HUES64 (cell line): Measurements from ENCODE around the gene MAN1A1.

Source experiments
- H3K27ac ChIP-seq: 2 replicates; pipeline ENCODE4 v1.7.0; 2013; ENCODE audit warnings: low read depth, low read length, inconsistent platforms
- H3K27me3 ChIP-seq: 2 replicates; pipeline ENCODE4 v1.6.1; 2013; ENCODE audit warnings: mild to moderate bottlenecking, low read length; ENCODE audit not compliant: insufficient read depth
- H3K36me3 ChIP-seq: 2 replicates; pipeline ENCODE4 v1.6.1; 2013; ENCODE audit warnings: mild to moderate bottlenecking, low read length; ENCODE audit not compliant: insufficient read depth
- H3K4me1 ChIP-seq: 2 replicates; pipeline ENCODE4 v1.6.1; 2013; ENCODE audit warnings: mild to moderate bottlenecking, low read length, moderate library complexity; ENCODE audit not compliant: insufficient read depth
- H3K4me3 ChIP-seq: 2 replicates; pipeline ENCODE4 v1.5.1; 2013; ENCODE audit warnings: mild to moderate bottlenecking, low read length, moderate library complexity
- H3K9ac ChIP-seq: 2 replicates; pipeline ENCODE4 v1.6.1; 2013; ENCODE audit warnings: mild to moderate bottlenecking, low read depth, low read length
- H3K9me3 ChIP-seq: 2 replicates; pipeline ENCODE4 v1.6.1; 2013; ENCODE audit warnings: low read depth, low read length; ENCODE audit not compliant: insufficient read depth
- WGBS: fragments of 150-250, 120-280 bp; methylation state at CpG from one replicate; pipeline ENCODE4 v1.1.7; 2013; ENCODE audit warnings: missing lambda C conversion rate; 5-methylcytosine and 5-hydroxymethylcytosine counted together

MAN1A1 gene

DNA sequence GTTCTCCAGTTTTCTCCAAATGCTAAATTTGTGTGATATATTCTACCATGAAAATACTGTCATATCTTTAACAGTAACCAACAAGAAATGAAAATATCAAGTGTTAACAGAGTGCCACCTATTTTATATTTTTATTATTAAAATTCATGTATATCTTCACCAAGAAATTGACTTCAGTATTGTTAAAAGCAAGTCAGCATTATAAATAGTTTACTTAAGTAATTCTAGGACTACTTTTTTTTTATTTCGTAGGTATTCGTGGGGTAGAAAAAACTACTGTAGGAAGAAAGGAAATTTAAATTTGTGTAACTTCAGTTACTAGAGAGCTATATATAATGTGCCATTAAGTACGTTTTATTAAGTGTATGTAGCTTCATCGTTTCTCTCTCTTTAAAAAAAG lies 6.3 kb upstream of the MAN1A1 start:
- H3K9me3 ChIP-seq: no peaks in the 10 kb centered on the region
- H3K4me3 ChIP-seq: no peak overlapping the region
- H3K36me3 ChIP-seq: no peaks in the 10 kb centered on the region
- no peak overlapping the region for H3K27ac ChIP-seq
- H3K9ac ChIP-seq: no peak overlapping the region
- 86% methylated on average over 4 of the region's 4 CpGs for WGBS
- peaks cover 12% of the 10 kb centered on the region for H3K27me3 ChIP-seq
- H3K4me1 ChIP-seq: peaks cover 7% of the 10 kb centered on the region

- no peak overlapping the region for H3K4me3 ChIP-seq
- H3K4me1 ChIP-seq: peaks cover 11% of the 10 kb centered on the region
- H3K27me3 ChIP-seq: peaks cover 19% of the 10 kb centered on the region
- H3K9ac ChIP-seq: no peak overlapping the region
- H3K36me3 ChIP-seq: no peaks in the 10 kb centered on the region
- no peaks in the 10 kb centered on the region for H3K9me3 ChIP-seq
- H3K27ac ChIP-seq: no peak overlapping the region
- WGBS: 93% methylated on average over 1 of the region's 2 CpGs
Measured at GRCh38 chr6:119355157-119355556, 5.6 kb upstream of the MAN1A1 start.

DNA sequence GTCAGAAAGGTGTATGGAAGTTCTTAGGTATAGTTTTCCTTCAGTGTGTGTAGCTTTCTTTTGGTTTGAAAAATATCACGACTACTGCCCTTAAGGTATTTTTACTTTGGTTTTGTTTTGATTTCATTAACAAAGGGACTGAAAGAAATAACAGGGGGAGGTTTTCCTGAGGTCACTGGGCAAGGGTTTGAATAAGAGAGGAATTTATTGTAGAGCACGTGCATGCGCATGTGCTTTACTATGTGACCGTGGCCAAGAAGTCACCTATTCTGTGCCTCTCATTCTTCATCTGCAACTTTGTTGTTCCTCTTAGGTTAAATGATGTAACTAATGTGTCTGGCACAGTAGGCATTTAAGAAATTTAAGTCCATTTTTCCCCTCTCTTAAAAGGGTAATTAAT lies 4.1 kb upstream of the MAN1A1 start:
- H3K27ac ChIP-seq: no peak overlapping the region
- H3K9ac ChIP-seq: no peak overlapping the region
- WGBS: 66% methylated on average over 4 of the region's 4 CpGs
- peaks cover 11% of the 10 kb centered on the region for H3K4me1 ChIP-seq
- no peak overlapping the region for H3K4me3 ChIP-seq
- H3K9me3 ChIP-seq: no peaks in the 10 kb centered on the region
- peaks cover 29% of the 10 kb centered on the region for H3K27me3 ChIP-seq
- no peaks in the 10 kb centered on the region for H3K36me3 ChIP-seq

DNA sequence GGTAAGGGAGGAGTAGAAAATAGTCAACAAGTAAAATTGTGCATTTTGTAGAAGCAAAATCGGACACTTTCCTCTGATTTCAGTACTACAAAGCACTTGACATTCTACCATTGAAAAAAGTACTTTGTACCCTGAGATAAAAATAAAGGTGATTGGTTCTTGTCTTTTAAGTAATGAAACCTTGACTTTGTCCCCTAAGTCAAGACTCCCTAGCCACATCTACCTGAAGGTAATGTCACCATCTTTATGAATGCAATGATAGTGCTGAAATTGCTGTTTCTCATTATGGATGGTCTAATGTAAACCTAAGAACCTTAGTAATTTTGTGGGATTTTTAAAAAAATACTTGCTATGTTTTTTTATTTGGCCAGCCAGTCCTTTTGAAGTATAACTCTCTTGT lies 2.4 kb upstream of the MAN1A1 start:
- Histone ChIP-seq H3K4me3 (no peak overlapping the region), H3K27ac (no peak overlapping the region), H3K4me1 (peaks cover 17% of the 10 kb centered on the region), H3K9me3 (no peaks in the 10 kb centered on the region), H3K9ac (no peak overlapping the region), H3K27me3 (peaks cover 46% of the 10 kb centered on the region), H3K36me3 (no peaks in the 10 kb centered on the region)
- no CpG with 5 or more reads among the region's 1 CpG for WGBS

DNA sequence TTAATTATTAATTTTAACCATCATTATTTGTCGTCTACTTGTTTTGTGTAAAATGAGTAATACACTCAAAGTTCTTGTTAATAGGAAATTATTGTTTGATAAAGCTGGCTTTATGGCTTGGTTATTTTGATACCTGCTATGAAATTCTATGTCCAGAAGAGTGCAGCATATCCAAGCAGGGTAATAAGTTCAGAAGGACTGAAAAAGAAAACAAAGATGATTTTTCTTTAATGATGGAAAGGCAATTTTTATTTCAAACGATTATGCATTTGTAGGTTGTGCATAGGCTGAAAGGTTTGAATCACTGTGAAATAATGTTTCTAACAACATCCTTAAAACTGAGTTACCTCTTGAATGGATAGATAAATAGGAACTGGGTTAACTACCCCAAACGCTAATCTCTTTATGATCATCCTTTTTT lies 1.4 kb upstream of the MAN1A1 start:
- H3K4me1 ChIP-seq: peaks cover 17% of the 10 kb centered on the region
- no peaks in the 10 kb centered on the region for H3K9me3 ChIP-seq
- no peak overlapping the region for H3K27ac ChIP-seq
- H3K4me3 ChIP-seq: peak overlapping the region; percentile 83
- no peak overlapping the region for H3K9ac ChIP-seq
- H3K27me3 ChIP-seq: peaks cover 51% of the 10 kb centered on the region
- 84% methylated on average over 2 of the region's 3 CpGs for WGBS
- H3K36me3 ChIP-seq: no peaks in the 10 kb centered on the region

- no peak overlapping the region for H3K27ac ChIP-seq
- 6% methylated on average over 24 of the region's 24 CpGs for WGBS
- H3K9ac ChIP-seq: peak overlapping the region; percentile 47
- H3K36me3 ChIP-seq: no peaks in the 10 kb centered on the region
- peaks cover 51% of the 10 kb centered on the region for H3K27me3 ChIP-seq
- no peaks in the 10 kb centered on the region for H3K9me3 ChIP-seq
- H3K4me3 ChIP-seq: peak overlapping the region; percentile 83
- peaks cover 17% of the 10 kb centered on the region for H3K4me1 ChIP-seq
Measured at GRCh38 chr6:119350202-119350951, 816 bp upstream of the MAN1A1 start.

DNA sequence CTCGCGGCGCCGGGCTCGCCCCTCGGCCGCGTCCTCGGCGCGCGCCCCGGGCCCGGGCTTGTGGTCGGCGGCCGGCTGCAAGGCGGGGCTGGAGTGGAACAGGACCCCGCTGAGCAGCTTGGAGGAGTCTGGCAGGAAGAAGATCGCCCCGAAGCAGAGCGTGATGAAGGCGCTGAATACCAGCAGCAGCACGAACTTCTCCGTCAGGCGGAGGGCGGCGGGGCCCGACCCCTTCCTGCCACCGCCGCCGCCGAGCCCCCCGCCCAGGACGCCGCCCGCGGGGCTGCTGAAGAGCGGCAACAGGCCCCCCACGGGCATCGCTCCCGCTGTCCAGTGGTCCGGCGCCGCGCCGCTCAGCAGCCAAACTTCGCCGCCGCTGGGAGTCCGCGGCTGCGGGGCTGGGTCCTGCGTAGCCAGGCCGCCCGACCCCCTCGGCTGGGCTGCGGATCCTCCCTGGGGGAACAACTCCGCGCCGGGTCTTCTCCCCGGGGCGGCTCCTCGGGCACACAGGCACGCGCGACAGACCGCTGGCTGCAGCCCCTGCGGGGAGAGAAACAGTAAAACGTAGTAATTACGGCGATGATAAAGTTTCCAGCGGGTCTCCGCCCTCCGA lies 707 bp downstream of the MAN1A1 start:
- Histone ChIP-seq H3K9ac (peak overlapping the region; percentile 53), H3K27me3 (peaks cover 51% of the 10 kb centered on the region), H3K36me3 (no peaks in the 10 kb centered on the region), H3K4me3 (peak overlapping the region; percentile 83), H3K27ac (no peak overlapping the region), H3K4me1 (peaks cover 14% of the 10 kb centered on the region), H3K9me3 (no peaks in the 10 kb centered on the region)
- under 1% methylated on average over 75 of the region's 75 CpGs for WGBS

DNA sequence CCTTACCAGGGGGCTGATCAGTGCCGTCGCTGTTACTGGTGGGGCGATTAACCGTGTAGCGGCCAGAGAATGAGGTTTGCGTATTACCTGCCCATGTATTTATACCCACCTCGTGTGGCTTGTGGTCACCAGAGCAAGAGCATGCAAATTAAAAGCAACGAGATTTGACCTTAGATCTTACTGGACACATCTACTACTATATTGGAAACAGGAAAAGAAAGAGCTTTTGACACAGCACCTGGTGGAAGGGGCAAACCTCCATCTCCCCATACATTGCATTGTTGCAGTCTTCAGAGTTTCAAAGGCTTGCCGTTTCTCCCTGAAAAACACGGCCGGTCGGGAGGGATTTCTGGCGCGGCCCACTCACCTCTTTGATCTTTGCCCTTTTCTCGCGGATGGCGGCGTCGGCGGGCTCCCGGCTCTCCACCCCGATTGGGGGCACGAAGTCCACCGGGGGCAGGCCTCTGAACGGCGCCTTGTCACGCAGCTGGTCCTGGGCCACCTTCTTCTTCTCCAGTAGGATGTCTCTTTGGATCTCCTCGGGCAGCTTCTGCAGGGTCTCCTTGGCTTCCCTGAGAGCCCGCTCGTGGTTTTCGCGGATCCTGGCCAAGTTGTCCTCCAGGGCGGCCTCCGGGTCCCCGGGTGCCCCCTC lies 1.3 kb downstream of the MAN1A1 start:
- no peak overlapping the region for H3K27ac ChIP-seq
- peak overlapping the region; percentile 53 for H3K9ac ChIP-seq
- H3K4me3 ChIP-seq: peak overlapping the region; percentile 83
- H3K36me3 ChIP-seq: no peaks in the 10 kb centered on the region
- peaks cover 51% of the 10 kb centered on the region for H3K27me3 ChIP-seq
- peaks cover 11% of the 10 kb centered on the region for H3K4me1 ChIP-seq
- H3K9me3 ChIP-seq: no peaks in the 10 kb centered on the region
- WGBS: 11% methylated on average over 35 of the region's 35 CpGs

GRCh38 chr6:119347466-119348095 lies 2.0 kb downstream of the MAN1A1 start:
- no peaks in the 10 kb centered on the region for H3K9me3 ChIP-seq
- no peak overlapping the region for H3K27ac ChIP-seq
- peaks cover 11% of the 10 kb centered on the region for H3K4me1 ChIP-seq
- 67% methylated on average over 15 of the region's 16 CpGs for WGBS
- H3K9ac ChIP-seq: no peak overlapping the region
- H3K27me3 ChIP-seq: peaks cover 51% of the 10 kb centered on the region
- H3K36me3 ChIP-seq: no peaks in the 10 kb centered on the region
- peak overlapping the region; percentile 83 for H3K4me3 ChIP-seq

DNA sequence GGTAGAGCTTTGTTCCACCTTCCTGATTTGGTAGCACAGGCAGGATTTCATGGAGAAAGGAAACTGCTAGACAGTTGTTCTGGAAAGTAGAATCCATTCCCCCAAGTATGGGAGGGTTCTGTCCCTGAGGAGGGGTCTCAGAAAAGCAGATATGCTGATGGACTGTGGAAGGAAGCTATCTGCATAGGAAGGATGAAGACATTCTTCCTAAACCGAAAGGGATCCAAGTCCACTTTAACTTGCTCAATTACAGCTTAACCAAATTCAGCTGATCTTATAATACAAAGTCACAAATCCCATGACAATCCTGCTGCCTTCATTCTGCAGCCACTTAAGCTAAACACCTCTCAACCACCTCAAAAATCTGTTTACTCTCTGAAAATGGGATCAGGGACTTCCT lies 2.6 kb downstream of the MAN1A1 start:
- Histone ChIP-seq H3K4me3 (no peak overlapping the region), H3K4me1 (peaks cover 11% of the 10 kb centered on the region), H3K27me3 (peaks cover 50% of the 10 kb centered on the region), H3K9ac (no peak overlapping the region), H3K9me3 (no peaks in the 10 kb centered on the region), H3K27ac (no peak overlapping the region), H3K36me3 (no peaks in the 10 kb centered on the region)
- WGBS: 76% methylated on average over 1 of the region's 1 CpG

DNA sequence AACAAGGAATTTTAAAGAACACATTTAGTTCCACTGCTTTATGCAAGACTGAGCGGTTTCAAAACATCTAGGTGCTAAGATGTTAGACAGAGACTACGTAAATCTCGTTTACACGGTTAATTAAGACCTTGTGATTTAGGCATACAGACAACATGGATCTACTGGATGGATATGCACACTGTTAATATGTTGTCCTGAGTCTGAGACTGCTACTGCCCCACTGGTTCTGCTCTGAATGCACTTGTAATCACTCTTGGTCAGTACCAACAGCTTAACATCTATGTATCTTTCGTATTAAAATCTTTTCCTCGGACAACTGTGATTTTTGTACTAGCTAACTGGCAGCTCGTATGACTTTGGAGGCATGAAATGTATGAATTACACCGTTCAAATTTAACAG lies 3.1 kb downstream of the MAN1A1 start:
- H3K4me3 ChIP-seq: no peak overlapping the region
- H3K27ac ChIP-seq: no peak overlapping the region

More for the DNA sequence above, 3.1 kb downstream of the MAN1A1 start:
- Histone ChIP-seq H3K9me3 (no peaks in the 10 kb centered on the region), H3K9ac (no peak overlapping the region), H3K4me1 (peaks cover 14% of the 10 kb centered on the region), H3K27me3 (peaks cover 45% of the 10 kb centered on the region), H3K36me3 (no peaks in the 10 kb centered on the region)
- WGBS: 94% methylated on average over 8 of the region's 8 CpGs
